Activated T-helper 1 cell treated with anti-CD3 and anti-CD28 coated beads, Interleukin-12 subunit alpha, Interleukin-12 subunit beta, Interleukin-2, Interleukin-4 antibody, amounts not matched to agents 30 ng/mL and 10 ng/mL and 1 ng/mL, durations not matched to agents 14 hours and 24 hours and 36 hours (primary cell): ENCODE measurements around the gene BRI3. TPM values are rescaled to one million over a fixed set of nuclear protein-coding genes. Genes with fewer than 3 reads are reported as not detected.

ENCODE experiments used
- DNase-seq: peaks from one replicate; pipeline ENCODE4 v3.0.0; 2021; ENCODE audit warnings: low spot score
- H3K27ac Mint-ChIP-seq: one replicate; pipeline ENCODE4 v1.8.0; 2021; ENCODE audit warnings: mild to moderate bottlenecking, mixed read lengths
- H3K27me3 Mint-ChIP-seq: one replicate; pipeline ENCODE4 v1.8.0; 2022; ENCODE audit warnings: mild to moderate bottlenecking, moderate library complexity, mixed read lengths; ENCODE audit not compliant: insufficient read depth
- H3K36me3 Mint-ChIP-seq: one replicate; pipeline ENCODE4 v1.8.0; 2021; ENCODE audit warnings: low read depth, mixed read lengths
- H3K4me1 Mint-ChIP-seq: one replicate; pipeline ENCODE4 v1.8.0; 2021; ENCODE audit warnings: low read depth, mixed read lengths
- H3K4me3 Mint-ChIP-seq: one replicate; pipeline ENCODE4 v1.8.0; 2021; ENCODE audit warnings: mild to moderate bottlenecking, moderate library complexity, mixed read lengths
- H3K9me3 Mint-ChIP-seq: one replicate; pipeline ENCODE4 v1.8.0; 2021; ENCODE audit warnings: mixed read lengths
- intact Hi-C: fragments of 100-400 bp; cut with micrococcal nuclease; formaldehyde crosslinking; loops from one replicate; pipeline ENCODE4 v1.15.1; 2024
- total RNA-seq: library from RNA; stranded (reverse); gene quantifications from 2 replicates; pipeline ENCODE4 v1.2.3, GENCODE V29; 2022

BRI3 gene
- total RNA-seq, 1 donor from 2014 or later = 67.1 TPM

DNA sequence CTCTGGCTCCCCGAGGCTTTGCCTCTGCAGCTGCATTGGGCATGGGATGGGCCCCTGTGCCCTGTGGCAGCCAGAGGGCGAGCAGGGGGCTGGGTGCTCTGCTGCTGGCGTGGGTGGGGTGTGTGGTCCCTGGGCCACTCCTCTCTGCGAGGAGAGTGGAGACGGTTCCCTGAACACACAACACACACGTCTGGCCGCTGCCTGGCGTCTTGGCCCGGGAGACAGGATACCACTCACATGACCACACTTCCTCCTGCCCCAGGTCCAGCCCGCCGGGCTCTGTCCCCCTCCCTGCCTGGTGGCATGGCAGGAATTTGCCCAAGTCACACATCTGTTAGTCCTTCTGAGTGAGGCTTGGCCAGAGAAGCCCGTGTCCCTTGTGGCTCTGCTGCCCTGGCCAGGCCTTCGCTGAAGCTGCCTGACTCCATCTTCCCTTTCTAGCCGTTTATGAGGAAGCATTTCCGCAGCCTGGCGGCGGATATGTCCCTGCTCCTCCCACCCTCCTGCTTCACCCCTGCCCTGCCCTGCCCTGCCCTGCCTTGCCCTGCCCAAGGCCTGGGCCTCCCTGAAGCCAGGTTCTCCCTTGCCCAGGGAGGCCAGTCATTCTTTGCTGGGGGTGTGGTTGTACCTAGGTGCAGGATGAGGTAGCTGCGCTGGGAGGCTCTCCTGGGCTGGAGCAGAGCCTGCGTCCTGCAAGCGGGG lies 3.0 kb downstream of the BRI3 start:
- intact Hi-C loops = loop anchor here (5.0 kb wide), 1 partner anchor 858 kb away; the partner anchor contains the start of gene SMURF1
- peaks cover 16% of the 10 kb centered on the region for H3K4me1 Mint-ChIP-seq
- peaks cover 8% of the 10 kb centered on the region for H3K36me3 Mint-ChIP-seq
- no peaks in the 10 kb centered on the region for H3K27me3 Mint-ChIP-seq
- H3K27ac Mint-ChIP-seq = no peak overlapping the region
- H3K9me3 Mint-ChIP-seq = no peaks in the 10 kb centered on the region
- no peak for DNase-seq
- H3K4me3 Mint-ChIP-seq = peak overlapping the region; percentile 41

DNA sequence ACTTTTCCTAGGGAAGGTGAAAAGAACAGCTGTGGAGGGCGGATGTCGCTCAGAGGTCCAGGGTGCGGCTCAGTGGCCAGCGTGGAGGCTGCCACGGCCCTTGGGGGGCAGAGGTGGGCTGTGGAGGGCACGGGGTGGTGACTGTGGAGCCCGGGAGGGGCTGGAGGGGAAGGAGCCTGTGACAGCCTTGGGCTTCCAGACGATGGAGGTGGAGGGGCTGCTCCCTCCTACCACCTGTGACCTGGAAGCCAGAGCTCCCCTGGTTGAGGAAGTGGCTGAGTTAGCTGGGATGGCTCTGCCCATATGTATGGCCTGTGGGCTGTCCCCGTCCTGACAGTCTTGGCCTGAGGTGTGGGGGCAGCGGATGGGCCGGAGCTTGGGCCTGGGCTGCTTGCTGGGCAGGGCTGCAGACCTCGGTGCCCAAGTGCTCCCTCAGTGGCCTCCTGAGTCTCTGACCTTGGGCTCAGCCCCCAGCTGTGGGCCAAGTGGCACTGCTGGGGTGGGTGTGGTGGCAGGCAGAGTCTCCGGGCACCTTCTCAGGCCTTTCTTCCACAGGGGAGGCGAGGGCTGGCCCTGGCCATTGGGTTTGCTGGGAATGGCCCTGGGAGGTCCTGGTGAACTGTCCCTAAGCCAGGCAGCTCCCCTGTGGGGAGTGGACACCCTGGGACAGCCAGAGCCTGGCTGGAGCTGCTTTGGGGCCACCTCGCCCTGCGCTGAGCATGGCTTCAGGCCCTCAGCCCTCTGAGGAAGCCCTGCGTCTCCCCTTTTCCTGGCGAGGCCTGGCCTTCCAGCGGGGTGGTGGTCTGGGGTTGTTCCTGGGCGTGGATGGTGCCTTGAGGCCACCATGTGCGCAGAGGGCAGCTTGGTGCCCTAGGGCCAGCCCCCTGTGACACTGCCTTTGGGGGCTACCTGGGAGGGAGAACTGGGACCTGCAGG lies 3.9 kb downstream of the BRI3 start:
- Mint-ChIP-seq H3K4me3 (no peak overlapping the region), H3K27ac (no peak overlapping the region), H3K36me3 (peaks cover 8% of the 10 kb centered on the region), H3K27me3 (no peaks in the 10 kb centered on the region), H3K4me1 (peaks cover 16% of the 10 kb centered on the region), H3K9me3 (no peaks in the 10 kb centered on the region)
- no peak for DNase-seq
- intact Hi-C loops = no loop called here

DNA sequence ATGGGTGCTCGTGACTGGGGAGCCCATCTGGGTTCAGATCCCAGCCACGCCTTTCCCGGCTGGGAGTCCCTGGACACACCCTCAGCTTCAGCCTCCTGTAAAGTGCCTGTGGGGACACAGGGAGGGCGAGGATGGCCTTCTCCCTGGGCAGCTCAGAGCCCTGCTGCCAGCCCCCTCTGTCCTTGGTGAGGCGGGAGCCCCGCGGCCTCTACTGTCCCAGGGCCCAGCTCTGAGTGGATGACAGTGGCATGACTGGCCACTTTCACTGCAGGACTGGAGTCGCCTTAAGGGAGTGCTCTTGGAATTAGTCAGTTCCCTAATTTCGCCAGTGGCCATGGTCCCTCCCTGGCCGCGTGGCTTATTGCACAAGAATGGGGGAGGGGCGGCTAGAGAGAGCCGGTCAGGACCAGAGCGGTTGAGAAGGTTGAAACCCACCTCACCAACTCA lies 4.6 kb downstream of the BRI3 start:
- Mint-ChIP-seq H3K4me1 (peaks cover 11% of the 10 kb centered on the region), H3K4me3 (no peak overlapping the region), H3K9me3 (no peaks in the 10 kb centered on the region), H3K27ac (no peak overlapping the region), H3K27me3 (no peaks in the 10 kb centered on the region), H3K36me3 (peaks cover 8% of the 10 kb centered on the region)
- intact Hi-C loops = no loop called here
- no peak for DNase-seq

DNA sequence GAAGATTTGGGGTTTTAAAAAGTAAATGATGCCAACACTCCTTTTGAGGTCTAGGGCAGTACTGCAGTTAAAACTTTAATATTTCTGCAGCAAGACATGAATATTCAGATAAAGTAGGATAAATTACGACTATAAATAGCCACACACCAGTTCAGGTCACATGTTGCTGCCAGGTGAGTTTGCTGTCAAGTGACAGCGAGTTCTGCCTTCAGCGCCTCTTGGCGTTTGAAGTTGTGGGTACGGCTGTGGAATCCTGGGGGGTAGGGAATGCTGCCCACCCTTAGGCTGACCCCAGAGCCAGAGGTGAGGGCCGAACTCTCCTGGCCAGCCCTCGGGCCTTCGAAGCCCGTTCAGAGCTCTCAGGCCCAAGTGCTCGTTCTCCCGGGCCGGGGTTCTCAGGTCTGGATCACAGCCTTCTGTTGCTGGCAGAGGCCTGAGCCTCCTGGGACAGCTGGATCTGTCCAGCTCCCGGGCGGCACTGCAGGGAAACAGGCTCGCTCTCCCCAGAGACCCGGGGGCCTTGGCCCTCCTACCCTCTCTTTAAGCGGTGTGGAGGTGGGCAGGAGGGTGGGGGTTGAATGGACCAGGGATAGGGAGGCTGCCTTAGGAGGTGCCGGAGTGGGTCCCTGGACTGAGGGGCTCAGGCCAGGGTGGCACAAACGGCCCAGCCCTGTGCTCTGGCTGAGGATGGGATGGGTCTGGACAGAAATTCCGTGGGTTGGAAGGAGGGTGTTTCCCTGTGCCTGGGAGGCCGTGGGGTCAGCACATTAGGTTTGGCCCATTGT lies 5.4 kb downstream of the BRI3 start:
- H3K27me3 Mint-ChIP-seq = no peaks in the 10 kb centered on the region
- intact Hi-C loops = no loop called here
- peaks cover 11% of the 10 kb centered on the region for H3K4me1 Mint-ChIP-seq
- H3K9me3 Mint-ChIP-seq = no peaks in the 10 kb centered on the region
- H3K36me3 Mint-ChIP-seq = peaks cover 8% of the 10 kb centered on the region
- no peak overlapping the region for H3K4me3 Mint-ChIP-seq
- no peak for DNase-seq
- H3K27ac Mint-ChIP-seq = no peak overlapping the region

DNA sequence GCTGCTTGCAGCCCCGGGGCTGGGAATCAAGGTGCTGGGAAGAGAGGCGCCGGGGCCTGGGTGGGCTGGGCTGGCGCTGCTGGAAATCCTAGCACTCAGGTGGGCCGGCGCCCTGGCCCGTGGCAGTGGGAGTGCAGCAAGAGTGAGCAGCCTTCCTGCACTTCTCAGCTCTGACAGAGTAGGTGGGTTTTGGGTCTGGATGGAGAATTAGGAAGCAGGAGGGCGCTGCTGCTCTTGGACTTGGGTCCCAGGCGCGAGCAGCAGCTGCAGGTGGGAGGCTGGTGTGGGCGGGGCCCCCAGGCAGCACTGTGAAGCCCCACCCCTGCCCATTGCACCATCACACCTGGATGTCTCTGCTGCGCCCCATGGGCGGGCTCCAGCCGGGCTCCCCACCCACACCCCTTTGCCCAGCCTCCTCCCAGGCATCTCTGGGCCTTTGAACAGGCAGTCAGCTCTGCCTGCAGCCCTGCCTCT lies 6.0 kb downstream of the BRI3 start:
- Mint-ChIP-seq H3K27me3 (no peaks in the 10 kb centered on the region), H3K4me3 (no peak overlapping the region), H3K9me3 (no peaks in the 10 kb centered on the region), H3K4me1 (peaks cover 9% of the 10 kb centered on the region), H3K36me3 (peaks cover 9% of the 10 kb centered on the region), H3K27ac (no peak overlapping the region)
- DNase-seq = no peak
- intact Hi-C loops = no loop called here

DNA sequence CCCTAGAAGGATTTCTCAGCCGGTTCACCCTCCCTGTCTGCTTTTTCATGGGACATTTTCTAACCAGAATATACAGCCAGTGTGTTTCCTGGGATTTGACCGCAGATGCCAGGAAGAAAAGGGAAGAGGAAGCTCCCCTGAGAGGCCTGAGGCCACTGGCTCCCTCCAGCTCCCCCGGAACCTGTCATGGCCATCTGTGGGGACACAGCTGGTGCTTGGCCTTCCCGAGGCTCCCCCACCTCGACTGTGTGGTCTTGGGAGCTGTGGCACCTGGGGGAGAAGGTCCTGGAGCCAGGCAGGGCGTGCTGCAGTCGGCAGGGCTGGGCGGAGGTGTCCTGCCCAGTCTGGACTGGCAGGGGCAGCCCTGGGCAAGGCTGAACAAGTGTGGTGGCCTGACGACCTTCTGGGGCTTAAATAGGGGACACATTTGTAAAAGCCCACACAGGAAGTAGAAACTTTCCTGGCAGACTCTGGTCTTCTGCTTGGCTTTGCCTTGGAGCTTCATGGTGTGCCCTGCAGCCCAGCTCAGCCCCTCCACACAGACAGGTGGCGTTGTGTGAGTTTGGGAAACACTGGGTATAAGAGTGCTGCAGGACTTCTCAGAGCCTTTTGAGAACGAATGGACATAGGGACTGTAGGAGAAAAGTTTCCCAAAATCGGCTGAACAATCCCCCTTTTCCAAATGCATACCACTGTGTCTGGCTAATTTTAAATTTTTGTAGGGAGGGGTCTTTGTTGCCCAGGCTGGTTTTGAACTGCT lies 6.8 kb downstream of the BRI3 start:
- Mint-ChIP-seq H3K27me3 (no peaks in the 10 kb centered on the region), H3K4me1 (peaks cover 1% of the 10 kb centered on the region), H3K9me3 (no peaks in the 10 kb centered on the region), H3K4me3 (no peak overlapping the region), H3K36me3 (peaks cover 2% of the 10 kb centered on the region), H3K27ac (no peak overlapping the region)
- DNase-seq = no peak
- intact Hi-C loops = no loop called here

DNA sequence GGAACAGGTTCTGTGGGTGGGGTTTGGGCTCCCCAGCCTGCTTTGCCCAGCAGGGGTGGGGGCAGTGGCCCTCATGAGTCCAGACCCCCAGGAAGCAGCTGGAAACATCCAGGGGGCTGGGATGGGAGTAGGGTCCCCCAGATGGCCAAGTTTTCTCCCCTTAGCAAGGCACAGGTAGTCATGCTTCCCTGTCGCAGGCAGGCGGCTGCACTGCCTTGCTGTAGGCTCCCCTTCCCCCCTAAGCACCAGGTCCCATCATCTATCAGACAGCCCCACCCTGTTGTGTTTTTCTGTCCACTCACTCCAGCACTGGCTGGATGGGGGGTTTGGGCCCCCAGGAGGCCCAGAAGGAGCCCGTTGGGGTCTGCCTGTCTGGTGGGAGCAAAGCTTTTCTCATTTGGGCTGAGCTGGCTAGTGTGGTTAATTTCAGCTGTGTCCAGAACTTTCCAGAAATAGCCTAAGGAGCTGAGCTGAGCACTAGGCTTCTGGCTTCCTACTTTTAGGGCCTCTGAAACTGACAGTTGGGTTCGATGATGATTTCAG lies 7.9 kb downstream of the BRI3 start:
- peaks cover 2% of the 10 kb centered on the region for H3K36me3 Mint-ChIP-seq
- H3K4me1 Mint-ChIP-seq = no peaks in the 10 kb centered on the region
- no peaks in the 10 kb centered on the region for H3K27me3 Mint-ChIP-seq
- intact Hi-C loops = no loop called here
- DNase-seq = no peak
- H3K4me3 Mint-ChIP-seq = no peak overlapping the region
- H3K9me3 Mint-ChIP-seq = no peaks in the 10 kb centered on the region
- H3K27ac Mint-ChIP-seq = no peak overlapping the region

DNA sequence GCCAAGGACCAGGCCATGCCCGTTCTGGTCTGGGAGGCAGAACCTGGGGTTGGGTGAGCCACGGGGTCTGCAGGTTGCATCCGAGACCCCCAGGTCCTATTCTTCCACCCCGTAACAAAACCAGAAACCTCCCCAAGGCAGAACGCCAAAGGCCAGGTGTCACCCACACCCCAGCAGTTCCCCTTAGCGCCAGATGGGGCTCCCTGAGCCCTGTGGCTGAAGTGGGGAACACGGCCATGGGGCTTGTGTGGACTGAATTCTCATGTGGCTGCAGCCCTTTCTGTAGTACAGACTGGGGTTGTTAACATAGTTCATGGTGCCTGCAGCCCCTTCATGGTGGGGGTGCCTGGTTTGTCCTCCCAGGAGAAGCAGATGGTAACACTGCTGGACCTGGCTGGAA lies 10.2 kb downstream of the BRI3 start:
- Mint-ChIP-seq H3K36me3 (peaks cover 2% of the 10 kb centered on the region), H3K9me3 (no peaks in the 10 kb centered on the region), H3K4me3 (no peak overlapping the region), H3K27me3 (no peaks in the 10 kb centered on the region), H3K4me1 (no peaks in the 10 kb centered on the region), H3K27ac (no peak overlapping the region)
- intact Hi-C loops = no loop called here
- DNase-seq = no peak

DNA sequence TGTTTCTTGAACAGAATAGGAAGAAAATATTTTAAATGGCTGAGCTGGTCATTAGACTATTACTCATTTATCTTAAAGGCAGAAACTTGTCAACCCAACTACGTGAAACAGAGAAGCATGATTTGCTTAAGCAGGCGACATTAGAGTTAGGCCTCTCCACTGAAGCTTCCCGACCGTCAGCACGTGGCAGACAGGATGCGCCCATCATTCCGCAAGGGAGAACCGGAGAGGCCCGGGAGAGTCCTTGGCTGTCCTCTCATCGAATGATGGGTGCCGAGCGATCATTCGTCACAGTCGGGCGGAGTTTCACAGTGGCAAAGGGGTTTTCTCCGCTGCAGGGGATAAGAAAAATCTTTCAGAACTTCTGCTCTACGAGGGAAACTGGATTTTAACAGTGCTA lies 11.8 kb downstream of the BRI3 start:
- H3K4me3 Mint-ChIP-seq = no peak overlapping the region
- peaks cover 2% of the 10 kb centered on the region for H3K36me3 Mint-ChIP-seq
- H3K4me1 Mint-ChIP-seq = no peaks in the 10 kb centered on the region
- H3K27ac Mint-ChIP-seq = no peak overlapping the region
- intact Hi-C loops = no loop called here
- H3K9me3 Mint-ChIP-seq = no peaks in the 10 kb centered on the region
- DNase-seq = no peak
- H3K27me3 Mint-ChIP-seq = no peaks in the 10 kb centered on the region

DNA sequence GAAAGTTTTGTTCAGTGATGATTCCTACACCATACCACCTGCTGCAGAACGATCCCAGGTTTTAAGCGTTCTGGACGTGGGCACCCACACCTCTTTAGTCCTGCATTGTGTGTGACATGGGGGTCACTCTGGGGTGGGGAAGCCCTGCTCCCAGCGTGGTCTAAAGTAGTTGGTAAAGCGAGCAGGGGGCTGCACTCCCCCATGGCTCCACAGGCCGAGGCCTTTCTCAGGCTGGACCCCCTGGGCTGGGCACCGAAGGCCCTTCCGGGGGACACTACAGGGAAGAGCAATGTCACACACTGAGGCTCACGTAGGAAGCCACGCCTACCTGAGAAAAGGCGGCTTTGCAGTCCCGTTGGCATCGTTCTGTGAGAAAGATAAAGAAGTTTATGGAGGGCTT lies 12.3 kb downstream of the BRI3 start:
- H3K27me3 Mint-ChIP-seq = no peaks in the 10 kb centered on the region
- no peaks in the 10 kb centered on the region for H3K4me1 Mint-ChIP-seq
- no peaks in the 10 kb centered on the region for H3K9me3 Mint-ChIP-seq
- intact Hi-C loops = no loop called here
- DNase-seq = no peak
- no peak overlapping the region for H3K27ac Mint-ChIP-seq
- no peak overlapping the region for H3K4me3 Mint-ChIP-seq
- H3K36me3 Mint-ChIP-seq = peaks cover 2% of the 10 kb centered on the region

DNA sequence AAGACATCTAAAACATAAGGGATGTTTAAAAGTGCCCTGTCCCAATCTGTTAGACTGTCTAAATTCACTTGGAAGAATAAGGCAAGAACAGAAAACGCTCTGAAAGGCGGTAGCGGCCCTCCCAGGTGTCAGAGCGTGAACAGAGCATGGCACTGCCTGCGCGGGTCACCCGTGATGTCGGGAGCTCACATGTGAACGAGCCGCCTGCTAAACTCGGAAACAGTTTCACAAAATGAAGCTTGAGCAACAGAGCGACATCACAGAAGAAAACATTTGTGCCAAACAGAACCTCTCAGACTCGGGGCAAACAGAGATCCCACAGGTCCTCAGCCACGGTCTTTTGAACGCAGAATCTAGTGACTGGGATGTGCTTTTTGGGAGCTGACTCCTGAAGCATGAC lies 12.8 kb downstream of the BRI3 start:
- Mint-ChIP-seq H3K27me3 (no peaks in the 10 kb centered on the region), H3K27ac (no peak overlapping the region), H3K4me3 (no peak overlapping the region), H3K4me1 (no peaks in the 10 kb centered on the region), H3K36me3 (peaks cover 2% of the 10 kb centered on the region), H3K9me3 (no peaks in the 10 kb centered on the region)
- intact Hi-C loops = no loop called here
- no peak for DNase-seq

DNA sequence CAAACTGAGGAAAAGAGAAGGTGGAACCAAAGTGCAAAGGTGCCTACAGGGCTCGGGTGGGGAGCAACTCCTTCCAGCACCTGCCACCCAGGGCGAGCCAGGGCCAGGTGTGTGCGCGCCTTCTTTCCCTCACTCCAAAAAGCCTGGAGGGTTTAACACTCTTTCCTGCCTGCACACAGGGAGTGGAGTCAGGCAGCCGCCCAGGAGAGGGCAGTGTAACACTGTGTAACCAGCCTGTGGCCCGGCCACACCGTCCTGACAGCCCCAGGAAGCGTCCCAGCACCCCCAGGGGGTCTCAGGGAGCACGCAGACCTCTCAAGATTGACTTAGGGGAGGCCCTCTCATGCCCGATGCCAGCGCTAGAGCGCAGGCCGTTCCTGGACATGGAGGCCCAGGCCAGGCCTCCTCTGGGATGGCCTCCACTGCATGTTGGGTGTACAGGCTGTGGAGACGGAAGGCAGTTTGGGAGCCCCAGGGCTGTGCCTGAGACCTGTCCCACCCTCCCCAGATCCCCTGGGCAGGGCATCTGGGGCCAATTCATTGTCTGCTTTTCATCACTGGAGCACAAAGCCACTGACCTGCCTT lies 13.4 kb downstream of the BRI3 start:
- Mint-ChIP-seq H3K9me3 (no peaks in the 10 kb centered on the region), H3K36me3 (peaks cover 2% of the 10 kb centered on the region), H3K27ac (no peak overlapping the region), H3K4me1 (no peaks in the 10 kb centered on the region), H3K27me3 (no peaks in the 10 kb centered on the region), H3K4me3 (no peak overlapping the region)
- DNase-seq = no peak
- intact Hi-C loops = no loop called here
